ENCODE measurements around the gene TIMM9. TPM values are rescaled to one million over a fixed set of nuclear protein-coding genes. Genes with fewer than 3 reads are reported as not detected.

TIMM9 gene
- total RNA-seq, 1 donor from 2014 or later, result 47.6 TPM

- H3K9me3 ChIP-seq, result no peaks in the 10 kb centered on the region
- intact Hi-C loops (cut with DNase I), result loop anchor here (10.0 kb wide), 1 partner anchor 304 kb away; no protein-coding TSS in a partner anchor
- TF ChIP-seq CTCF (IDR thresholded peaks at IDR 0.05) (no peak), POLR2A (IDR thresholded peaks at IDR 0.05) (no peak), POLR2AphosphoS5 (IDR thresholded peaks at IDR 0.05; ENCODE audit: insufficient read depth in 1 of 2, low read depth in 1 of 2) (no peak)
- H3K4me1 ChIP-seq, result peaks cover 14% of the 10 kb centered on the region
- H3K36me3 ChIP-seq, result no peaks in the 10 kb centered on the region
- no peak overlapping the region for H3K27ac ChIP-seq
- DNase-seq (ENCODE audit: extremely low spot score in 2 of 2), result no peak
- H3K4me3 ChIP-seq, result no peak overlapping the region
- H3K27me3 ChIP-seq, result no peaks in the 10 kb centered on the region
These were observed 28.8 kb downstream of the TIMM9 start for GRCh38 chr14:58398495-58398894.

GRCh38 chr14:58397156-58397555, 30.2 kb downstream of the TIMM9 start:
- DNase-seq (ENCODE audit: extremely low spot score in 2 of 2), result no peak
- intact Hi-C loops (cut with DNase I), result loop anchor here (10.0 kb wide), 1 partner anchor 302 kb away; no protein-coding TSS in a partner anchor
- Histone ChIP-seq H3K27me3 (no peaks in the 10 kb centered on the region), H3K4me1 (peaks cover 14% of the 10 kb centered on the region), H3K4me3 (no peak overlapping the region), H3K27ac (no peak overlapping the region), H3K36me3 (no peaks in the 10 kb centered on the region), H3K9me3 (no peaks in the 10 kb centered on the region)
- TF ChIP-seq POLR2AphosphoS5 (IDR thresholded peaks at IDR 0.05; ENCODE audit: insufficient read depth in 1 of 2, low read depth in 1 of 2) (no peak), CTCF (IDR thresholded peaks at IDR 0.05) (no peak), POLR2A (IDR thresholded peaks at IDR 0.05) (no peak)

- H3K27me3 ChIP-seq, result no peaks in the 10 kb centered on the region
- H3K4me3 ChIP-seq, result peak within 1 kb of the TSS; percentile 60 to 65
- H3K27ac ChIP-seq, result peak within 1 kb of the TSS; percentile 81
- peak in 1 of 2 donors; percentile 28 for TF ChIP-seq POLR2AphosphoS5 (IDR thresholded peaks at IDR 0.05; ENCODE audit: insufficient read depth in 1 of 2, low read depth in 1 of 2)
- no peak for TF ChIP-seq POLR2A (IDR thresholded peaks at IDR 0.05)
- TF ChIP-seq CTCF (IDR thresholded peaks at IDR 0.05), result peak; percentile 53 to 96 (median 77)
- intact Hi-C loops (cut with DNase I), result loop anchor here (10.0 kb wide), 1 partner anchor 301 kb away; no protein-coding TSS in a partner anchor
- peaks cover 14% of the 10 kb centered on the region for H3K4me1 ChIP-seq
- no peak for DNase-seq (ENCODE audit: extremely low spot score in 2 of 2)
- H3K9me3 ChIP-seq, result no peaks in the 10 kb centered on the region
- no peaks in the 10 kb centered on the region for H3K36me3 ChIP-seq
These were observed 31.2 kb downstream of the TIMM9 start, which contains the start of gene TOMM20L for GRCh38 chr14:58395812-58396788. Gene TOMM20L, plus strand, starts transcription at chr14:58395930. Its CDS starts 28 bp downstream, at chr14:58395958.

- Histone ChIP-seq H3K4me1 (peaks cover 14% of the 10 kb centered on the region), H3K27me3 (no peaks in the 10 kb centered on the region), H3K9me3 (no peaks in the 10 kb centered on the region), H3K4me3 (peak overlapping the region; percentile 60 to 65), H3K27ac (peak overlapping the region; percentile 81), H3K36me3 (no peaks in the 10 kb centered on the region)
- intact Hi-C loops (cut with DNase I), result loop anchor here (10.0 kb wide), 1 partner anchor 301 kb away; no protein-coding TSS in a partner anchor
- TF ChIP-seq CTCF (IDR thresholded peaks at IDR 0.05) (no peak), POLR2A (IDR thresholded peaks at IDR 0.05) (no peak), POLR2AphosphoS5 (IDR thresholded peaks at IDR 0.05; ENCODE audit: insufficient read depth in 1 of 2, low read depth in 1 of 2) (no peak)
- DNase-seq (ENCODE audit: extremely low spot score in 2 of 2), result no peak
These were observed 31.8 kb downstream of the TIMM9 start for GRCh38 chr14:58395562-58395811.

- intact Hi-C loops (cut with DNase I), result loop anchor here (10.0 kb wide), 1 partner anchor 296 kb away; no protein-coding TSS in a partner anchor
- DNase-seq (ENCODE audit: extremely low spot score in 2 of 2), result no peak
- peaks cover 5% of the 10 kb centered on the region for H3K4me1 ChIP-seq
- TF ChIP-seq POLR2A (IDR thresholded peaks at IDR 0.05), result no peak
- TF ChIP-seq POLR2AphosphoS5 (IDR thresholded peaks at IDR 0.05; ENCODE audit: insufficient read depth in 1 of 2, low read depth in 1 of 2), result no peak
- H3K27me3 ChIP-seq, result no peaks in the 10 kb centered on the region
- H3K27ac ChIP-seq, result no peak overlapping the region
- H3K36me3 ChIP-seq, result no peaks in the 10 kb centered on the region
- no peak overlapping the region for H3K4me3 ChIP-seq
- no peaks in the 10 kb centered on the region for H3K9me3 ChIP-seq
These were observed 36.5 kb downstream of the TIMM9 start for GRCh38 chr14:58390830-58391229.

Data from vagina (tissue), 2 donors.